Tibial nerve (tissue), 4 donors: ENCODE data around the gene VAMP7.

Experiments used
- CTCF ChIP-seq, 5 experiments: fragments of 200-600 bp in 3 of 5; fragments of 450-650 bp in 2 of 5; sonication (generic) in 3 of 5; IDR thresholded peaks; one replicate each; pipeline ENCODE4 v1.5.1; 2016 to 2019; ENCODE audit warnings: antibody characterized with exemption in 5 of 5, mild to moderate bottlenecking in 3 of 5, moderate library complexity in 2 of 5
- EP300 ChIP-seq, 2 donors: sonication (generic); formaldehyde crosslinking; IDR thresholded peaks; one replicate each; pipeline ENCODE4 v1.6.1; 2017; ENCODE audit warnings: antibody characterized with exemption in 2 of 2, mild to moderate bottlenecking in 1 of 2
- POLR2A ChIP-seq, 2 donors: fragments of 450-650 bp; IDR thresholded peaks; one replicate each; pipeline ENCODE4 v1.6.1; 2017; ENCODE audit warnings: antibody characterized with exemption in 2 of 2, mild to moderate bottlenecking in 2 of 2, moderate library complexity in 2 of 2

GRCh38 chrX:155889328-155889727 is 8.2 kb downstream of the VAMP7 start:
- TF ChIP-seq CTCF (IDR thresholded peaks at IDR 0.05) = no peak
- TF ChIP-seq POLR2A (IDR thresholded peaks at IDR 0.05) = no peak
- TF ChIP-seq EP300 (IDR thresholded peaks at IDR 0.05) = no peak
